NCI-H446 (cell line): ENCODE data around the gene GRIA4.

Source experiments
- DNase-seq, 2 experiments: peaks; one replicate each; lab custom pipeline; 2025; lab: John Stamatoyannopoulos, UW

Gene GRIA4

DNA sequence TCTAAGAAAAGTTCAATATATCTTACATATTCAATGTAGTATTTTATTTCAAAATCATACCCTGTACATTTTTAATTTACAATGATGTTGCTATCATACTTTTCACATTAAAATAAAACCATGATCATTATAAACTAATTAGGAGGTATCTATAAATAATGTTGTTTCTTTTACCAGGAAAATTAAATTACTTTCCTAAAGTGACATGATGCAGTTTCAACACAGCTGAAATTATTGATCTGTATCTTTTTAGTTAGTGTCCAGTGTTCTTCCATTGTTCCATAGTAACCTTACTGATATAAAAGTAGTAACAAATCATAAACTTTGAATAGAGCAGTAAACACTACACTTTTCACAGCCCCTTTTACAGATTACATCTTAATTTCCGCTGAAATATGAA lies 29.7 kb downstream of the GRIA4 start:
- DNase-seq: no peak

DNA sequence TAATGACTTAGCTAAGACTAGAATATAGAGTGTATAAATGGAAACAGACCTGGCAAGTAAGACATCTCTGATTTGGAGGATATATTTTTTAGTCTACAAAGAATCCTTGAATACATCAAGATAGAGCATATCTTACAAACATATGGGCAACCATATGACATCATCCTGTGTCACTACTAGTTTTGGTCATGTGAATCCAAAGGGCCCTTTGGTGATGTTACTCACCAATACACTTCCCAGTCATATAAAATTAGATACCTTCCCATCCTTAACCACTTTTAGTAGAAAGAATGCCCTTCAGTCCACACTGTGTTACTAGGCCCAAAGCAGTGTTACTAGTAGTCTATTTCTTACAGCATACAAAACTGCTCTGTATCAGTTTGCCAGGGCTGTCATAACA lies 31.6 kb downstream of the GRIA4 start:
- no peak for DNase-seq

- DNase-seq: no peak
Measured at GRCh38 chr11:105642870-105643269, 33.0 kb downstream of the GRIA4 start.

DNA sequence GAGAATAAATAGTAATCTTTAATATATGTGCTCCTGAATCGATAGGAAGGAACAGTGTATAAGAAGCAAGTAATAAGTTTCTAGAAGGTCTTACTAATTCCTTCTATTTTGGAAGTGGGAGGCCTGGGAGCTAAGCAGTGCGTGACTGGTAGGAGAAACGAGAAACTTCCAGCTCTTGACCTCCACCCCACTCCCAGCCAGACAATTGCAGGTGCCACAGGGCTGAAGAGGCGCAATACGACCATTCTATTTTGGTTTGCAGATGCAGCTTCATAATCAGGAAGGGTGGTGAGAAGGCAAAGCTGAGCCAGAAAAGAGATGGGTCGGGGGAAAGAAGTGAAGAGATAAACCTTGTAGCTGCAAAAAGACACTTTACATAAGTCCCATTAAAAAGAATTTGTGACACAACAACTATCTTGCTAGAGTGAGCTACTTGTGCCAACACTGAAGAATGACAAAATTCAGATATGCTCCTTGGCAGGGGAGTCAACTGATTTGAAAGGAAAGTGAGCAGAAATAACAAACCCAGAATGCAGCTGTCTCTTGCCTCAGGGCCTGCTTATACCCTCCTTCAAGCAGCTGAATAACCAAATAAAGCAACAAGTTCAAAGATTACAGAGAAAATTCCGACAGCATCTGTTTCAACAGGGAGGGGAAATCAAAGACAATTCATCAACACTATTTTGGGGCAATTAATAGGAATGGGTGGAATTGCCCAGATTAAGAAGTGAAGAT lies 35.1 kb downstream of the GRIA4 start:
- DNase-seq: no peak

DNA sequence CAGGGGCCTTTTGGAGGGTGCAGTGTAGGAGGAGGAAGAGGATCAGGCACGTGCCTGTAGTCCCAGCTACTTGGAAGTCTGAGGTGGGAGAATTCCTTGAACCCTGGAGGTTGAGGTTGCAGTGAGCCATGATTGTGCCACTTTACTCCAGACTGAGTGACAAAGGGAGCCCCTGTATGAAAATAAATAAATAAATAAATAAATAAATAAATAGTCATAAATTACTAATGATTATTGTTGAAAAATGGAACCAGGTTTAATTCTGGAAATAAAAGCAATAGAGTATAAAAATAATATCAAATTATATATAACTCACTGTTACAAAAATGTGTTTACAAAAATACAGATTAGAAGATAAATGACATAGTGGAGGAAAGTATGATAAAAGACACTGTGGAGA lies 37.9 kb downstream of the GRIA4 start:
- no peak for DNase-seq

DNA sequence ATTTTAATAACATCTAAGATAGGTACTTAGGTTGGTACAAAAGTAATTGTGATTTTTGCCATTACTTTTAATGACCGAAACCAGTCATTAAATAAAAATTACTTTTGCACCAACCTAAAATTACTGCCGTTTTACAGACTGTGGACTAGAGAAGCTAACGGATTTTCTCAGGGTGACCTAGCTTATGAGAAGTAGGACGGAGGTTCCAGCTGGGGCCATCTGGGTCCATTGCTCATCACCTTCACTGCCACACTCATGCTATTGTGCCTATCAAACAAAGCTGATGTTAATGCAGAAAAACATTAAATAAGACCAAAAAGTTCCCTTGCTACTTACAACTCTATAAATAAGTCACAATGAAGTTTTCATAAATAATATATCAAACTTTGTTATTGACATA lies 38.9 kb downstream of the GRIA4 start:
- DNase-seq: no peak

GRCh38 chr11:105665281-105665680 lies 55.4 kb downstream of the GRIA4 start:
- DNase-seq: no peak

DNA sequence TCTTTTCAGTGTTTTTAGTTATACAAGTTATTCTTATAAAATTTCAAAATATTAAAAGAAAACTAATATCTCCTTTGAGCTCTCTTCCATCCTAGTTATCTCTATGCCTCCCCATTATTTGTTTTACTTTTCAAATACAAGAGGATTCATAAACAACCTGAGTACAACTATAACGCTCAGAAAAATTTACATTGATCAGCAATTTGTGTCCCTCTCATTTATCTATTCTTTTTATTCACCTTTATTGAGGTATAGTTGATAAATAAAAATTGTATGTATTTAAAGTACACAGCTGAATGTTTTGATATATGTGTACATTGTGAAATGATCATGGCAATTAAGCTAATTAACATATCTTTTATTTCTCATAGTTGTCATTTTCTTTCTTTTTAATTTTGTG lies 57.6 kb downstream of the GRIA4 start:
- no peak for DNase-seq

DNA sequence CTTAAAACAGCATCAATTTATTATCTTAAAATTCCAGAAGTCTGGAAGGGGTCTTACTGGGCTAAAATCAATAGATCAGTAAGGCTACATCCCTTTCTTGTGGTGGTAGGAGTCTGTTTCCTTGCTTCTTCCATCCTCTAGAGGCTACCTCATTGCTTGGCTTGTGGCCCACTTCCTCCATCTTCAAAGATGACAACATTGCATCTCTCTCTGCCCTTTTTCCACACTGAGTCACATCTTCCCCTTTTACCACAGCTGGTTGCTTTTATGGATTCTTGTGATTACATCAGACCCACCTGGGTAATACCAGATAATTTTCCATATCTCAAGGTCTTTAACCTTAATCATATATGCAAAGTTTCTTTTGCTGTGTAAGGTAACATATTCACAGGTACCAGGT lies 60.9 kb downstream of the GRIA4 start:
- peak in 1 of 2 experiments; percentile 19 for DNase-seq

- no peak for DNase-seq
Measured at GRCh38 chr11:105673089-105673488, 63.2 kb downstream of the GRIA4 start.

DNA sequence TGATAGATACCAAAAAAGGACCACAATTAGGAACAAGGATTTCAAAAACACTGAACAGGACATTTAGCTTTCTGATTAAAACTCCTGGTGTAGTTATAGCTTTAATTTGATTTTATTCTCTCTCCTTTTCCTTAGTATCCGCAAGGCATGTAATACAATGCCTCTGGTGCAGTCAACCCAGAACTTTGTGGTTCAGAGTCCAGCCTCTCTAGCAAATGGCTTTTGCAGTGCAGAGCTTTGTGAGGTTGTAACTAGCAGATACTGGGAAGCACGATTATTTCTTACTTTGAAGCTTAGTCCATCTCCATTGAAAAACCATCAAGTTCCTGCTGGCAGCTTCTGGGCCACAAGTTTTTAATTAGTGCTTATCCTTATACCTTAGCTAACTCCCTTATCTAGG lies 79.8 kb downstream of the GRIA4 start:
- no peak for DNase-seq

DNA sequence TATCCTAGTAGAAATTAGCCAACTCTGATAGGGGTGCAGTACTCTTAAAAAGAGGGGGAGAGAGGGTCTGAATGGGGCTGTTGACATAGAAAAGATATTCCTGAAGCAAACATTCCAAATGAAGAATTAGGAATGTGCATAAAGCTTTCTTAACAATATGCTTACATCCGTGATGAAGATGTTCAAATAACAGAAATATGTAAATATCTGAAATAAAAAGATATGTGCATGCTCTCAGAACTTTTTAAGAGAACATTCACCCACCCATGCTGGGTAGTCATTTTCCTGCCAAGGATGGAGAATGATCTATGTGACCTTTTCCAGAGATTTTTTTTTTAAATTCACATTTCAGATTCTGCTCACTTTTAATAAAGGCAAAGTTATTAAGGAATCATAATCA lies 80.6 kb downstream of the GRIA4 start:
- no peak for DNase-seq

GRCh38 chr11:105693075-105693759 lies 83.3 kb downstream of the GRIA4 start:
- no peak for DNase-seq

DNA sequence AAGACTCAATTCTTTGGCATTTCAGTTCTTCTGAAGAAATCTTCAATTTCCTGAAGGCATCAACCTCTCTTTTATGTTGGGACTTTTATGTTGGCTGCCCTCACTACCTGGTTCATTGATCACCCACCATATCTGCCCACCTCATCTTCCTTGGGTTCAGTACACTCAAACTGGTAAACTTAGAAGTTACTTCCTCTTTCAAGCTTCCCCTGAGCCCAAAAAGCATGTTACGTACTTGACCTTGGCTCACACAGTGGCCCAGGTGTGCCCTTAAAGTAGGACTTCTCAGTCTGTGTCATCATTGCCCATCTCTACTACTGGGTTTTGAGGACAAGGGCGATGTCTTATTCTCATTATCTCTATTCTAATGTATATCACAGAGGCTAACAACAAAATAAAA lies 86.1 kb downstream of the GRIA4 start:
- no peak for DNase-seq

DNA sequence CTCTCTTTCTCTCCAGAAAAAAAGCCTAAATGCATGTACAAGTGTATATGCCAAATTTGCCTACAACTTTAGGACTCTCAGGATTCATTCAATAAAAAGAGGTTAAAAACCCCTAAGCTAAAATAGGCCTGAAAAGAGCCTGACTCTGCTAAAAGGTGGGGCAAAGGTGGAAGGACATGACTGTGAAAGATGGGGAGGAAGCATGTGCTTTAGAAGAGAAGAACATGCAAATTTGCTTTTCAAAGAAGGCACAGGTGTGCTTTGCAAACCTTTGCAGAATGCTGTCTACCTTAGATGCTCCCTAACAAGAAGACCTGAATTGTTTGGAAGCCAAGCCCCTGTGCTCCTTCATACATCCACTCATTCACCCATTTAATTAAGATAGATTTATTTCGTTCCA lies 87.4 kb downstream of the GRIA4 start:
- DNase-seq: no peak

- DNase-seq: no peak
Measured at GRCh38 chr11:105699203-105699602, 89.3 kb downstream of the GRIA4 start.

- peak; percentile 40 to 73 for DNase-seq
Measured at GRCh38 chr11:105700271-105700670, 90.4 kb downstream of the GRIA4 start.

GRCh38 chr11:105701098-105701497 lies 91.2 kb downstream of the GRIA4 start:
- DNase-seq: no peak

DNA sequence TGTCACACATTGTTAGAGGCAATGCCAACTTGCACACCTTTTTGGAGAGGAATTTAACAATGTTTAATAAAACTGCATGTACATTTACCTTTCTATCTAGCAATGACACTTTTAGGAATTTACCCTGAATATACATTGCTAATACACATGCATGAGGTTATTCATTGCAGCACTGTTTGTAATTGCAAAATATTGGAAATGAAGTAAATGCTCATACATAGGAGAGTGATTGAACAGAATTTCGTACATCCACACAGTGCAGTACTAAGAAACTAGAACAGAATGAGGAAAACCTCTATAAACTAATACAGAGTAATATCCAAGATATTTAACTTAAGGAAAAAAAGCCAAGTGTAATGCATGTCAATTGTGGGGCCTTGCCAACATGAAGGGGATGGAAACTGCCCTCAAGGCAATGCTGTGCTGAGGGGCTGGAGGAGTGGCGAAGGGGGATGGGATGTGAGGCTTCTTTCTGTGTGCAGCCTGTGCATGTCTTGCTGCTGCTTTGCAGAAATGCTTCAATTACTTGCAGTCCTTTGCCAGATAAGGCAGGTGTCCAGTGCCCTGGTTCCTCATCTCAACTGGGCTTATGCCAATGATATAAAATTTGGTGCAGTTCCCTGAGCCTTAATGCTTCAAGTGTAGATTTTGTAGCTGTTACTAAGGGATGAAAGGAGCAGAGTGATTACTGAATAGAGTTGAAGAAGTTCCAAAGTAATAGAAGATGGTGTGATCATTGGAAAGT lies 96.1 kb downstream of the GRIA4 start:
- peak in 1 of 2 experiments; percentile 59 for DNase-seq

DNA sequence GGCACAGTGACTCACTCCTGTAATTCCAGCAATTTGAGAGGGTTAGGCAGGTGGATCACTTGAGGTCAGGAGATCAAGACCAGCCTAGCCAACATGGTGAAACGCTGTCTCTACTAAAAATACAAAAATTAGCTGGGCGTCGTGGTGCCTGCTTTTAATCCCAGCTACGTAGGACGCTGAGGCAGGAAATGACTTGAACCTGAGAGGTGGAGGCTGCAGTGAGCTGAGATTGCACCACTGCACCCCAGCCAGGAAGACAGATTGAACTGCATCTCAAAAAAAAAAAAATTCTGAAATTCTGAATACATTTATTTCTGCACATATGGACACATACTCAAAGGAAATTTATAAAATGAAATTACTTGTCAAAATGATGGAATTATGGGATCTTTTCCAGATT lies 103.2 kb downstream of the GRIA4 start:
- DNase-seq: no peak

GRCh38 chr11:105713696-105714095 lies 103.8 kb downstream of the GRIA4 start:
- DNase-seq: no peak

- peak in 1 of 2 experiments; percentile 66 for DNase-seq
Measured at GRCh38 chr11:105718641-105719040, 108.8 kb downstream of the GRIA4 start.
